HCT116 (cell line): ENCODE results near the gene BRD3OS. TPM values are rescaled to one million over a fixed set of nuclear protein-coding genes. Genes with fewer than 3 reads are reported as not detected.

ENCODE experiments used
- ATAC-seq: fragments of 200-7000 bp; cut with Tn5 transposase; 2 replicates; pipeline ENCODE4 v1.9.1; 2020; ENCODE audit warnings: mild to moderate bottlenecking, moderate library complexity
- BruUV-seq: library from RNA; stranded (reverse); fragments of 400-500 nt; replicated peaks from 2 replicates; lab custom pipeline; 2021; lab: Mats Ljungman, UMichigan
- CTCF ChIA-PET: fragments of 300-600 bp; sonication (Branson Sonifier 250); formaldehyde crosslinking; loops from one replicate; lab custom pipeline; 2021; ENCODE audit warnings: antibody characterized with exemption; lab: Charles Lee
- POLR2A ChIA-PET: fragments of 300-600, 350-600 bp; sonication (Branson Sonifier 250); formaldehyde crosslinking; loops from one replicate; lab custom pipeline; 2021; ENCODE audit warnings: antibody characterized with exemption; lab: Charles Lee
- RAD21 ChIA-PET, 2 experiments: fragments of 300-600 bp; sonication (Branson Sonifier 250); formaldehyde crosslinking; loops; one replicate each; lab custom pipeline; 2023; ENCODE audit warnings: low total read pairs in 2 of 2; ENCODE audit not compliant: uncharacterized antibody in 2 of 2, unreplicated experiment in 2 of 2, low non-redundant PET in 1 of 2; lab: Charles Lee
- DNase-seq: peaks from one replicate; pipeline ENCODE4 v3.0.0-alpha.2; 2010; ENCODE audit warnings: low read depth, low spot score
- H2AFZ ChIP-seq: fragments of 200-600 bp; shearing (Covaris generic), sonication (generic); 2 replicates; pipeline ENCODE4 v1.6.1; 2017; ENCODE audit warnings: low read depth, mixed run types, mixed read lengths, antibody characterized with exemption, low read length; ENCODE audit not compliant: poor library complexity, severe bottlenecking
- H3K27ac ChIP-seq: 2 replicates; pipeline ENCODE4 v1.5.1; 2012; ENCODE audit warnings: low read depth, low read length
- H3K27me3 ChIP-seq: fragments of 200-600 bp; sonication (generic); 2 replicates; pipeline ENCODE4 v1.6.1; 2016; ENCODE audit warnings: mixed run types, low read length, mixed read lengths; ENCODE audit not compliant: insufficient read depth
- H3K36me3 ChIP-seq, 2 experiments: fragments of 200-500 bp in 1 of 2; fragments of 200-600 bp in 1 of 2; sonication (Bioruptor generic) in 1 of 2; sonication (generic) in 1 of 2; 2 replicates each; pipeline versions ENCODE4 v1.5.1 to v1.6.1; 2014 to 2016; ENCODE audit warnings: low read length in 2 of 2, inconsistent platforms in 1 of 2, mixed read lengths in 1 of 2, mixed run types in 1 of 2; ENCODE audit not compliant: insufficient read depth in 2 of 2, control insufficient read depth in 1 of 2
- H3K4me1 ChIP-seq, 2 experiments: fragments of 200-600 bp in 1 of 2; sonication (generic) in 1 of 2; 2 replicates each; pipeline versions ENCODE4 v1.5.1 to v1.6.1; 2012 to 2017; ENCODE audit warnings: low read length in 2 of 2, inconsistent platforms in 1 of 2, mild to moderate bottlenecking in 1 of 2, mixed read lengths in 1 of 2, mixed run types in 1 of 2, moderate library complexity in 1 of 2; ENCODE audit not compliant: insufficient read depth in 2 of 2, control insufficient read depth in 1 of 2
- H3K4me2 ChIP-seq: fragments of 200-600 bp; sonication (generic); 2 replicates; pipeline ENCODE4 v1.6.1; 2017; ENCODE audit warnings: mixed run types, low read length, mixed read lengths
- H3K4me3 ChIP-seq, 2 experiments: fragments of 200-600 bp in 1 of 2; sonication (generic) in 1 of 2; replicated peaks in 1 of 2; 2 replicates each; pipeline ENCODE4 v1.5.1; 2011 to 2016; ENCODE audit warnings: low read length in 2 of 2, control low read depth in 1 of 2, low read depth in 1 of 2, mild to moderate bottlenecking in 1 of 2, mixed read lengths in 1 of 2, mixed run types in 1 of 2
- H3K79me2 ChIP-seq: fragments of 200-600 bp; sonication (generic); 2 replicates; pipeline ENCODE4 v1.6.1; 2017; ENCODE audit warnings: mild to moderate bottlenecking, mixed run types, low read length, moderate library complexity, mixed read lengths; ENCODE audit not compliant: insufficient read depth
- H3K9ac ChIP-seq: fragments of 200-600 bp; sonication (generic); 2 replicates; pipeline ENCODE4 v1.6.1; 2016; ENCODE audit warnings: low read length, mixed read lengths
- H3K9me2 ChIP-seq: fragments of 200-600 bp; sonication (generic), shearing (Covaris generic); 2 replicates; pipeline ENCODE4 v1.6.1; 2017; ENCODE audit warnings: mixed run types, mild to moderate bottlenecking, moderate library complexity; ENCODE audit not compliant: insufficient read depth
- H3K9me3 ChIP-seq, 2 experiments: fragments of 200-500 bp in 1 of 2; fragments of 200-600 bp in 1 of 2; sonication (Bioruptor generic) in 1 of 2; sonication (generic) in 1 of 2; 2 replicates each; pipeline ENCODE4 v1.6.1; 2014 to 2017; ENCODE audit warnings: low read length in 2 of 2, mixed read lengths in 2 of 2, inconsistent platforms in 1 of 2, low read depth in 1 of 2, mild to moderate bottlenecking in 1 of 2, mixed run types in 1 of 2, moderate library complexity in 1 of 2; ENCODE audit not compliant: control insufficient read depth in 1 of 2, insufficient read depth in 1 of 2
- H4K20me1 ChIP-seq: fragments of 200-600 bp; sonication (generic), shearing (Covaris generic); 2 replicates; pipeline ENCODE4 v1.6.1; 2017; ENCODE audit warnings: mixed run types, mild to moderate bottlenecking, moderate library complexity; ENCODE audit not compliant: insufficient read depth
- EGR1 ChIP-seq: IDR thresholded peaks from 2 replicates; pipeline ENCODE4 v1.6.1; 2012; ENCODE audit warnings: low read depth
- ELF1 ChIP-seq: IDR thresholded peaks from 2 replicates; pipeline ENCODE4 v1.6.1; 2012; ENCODE audit warnings: low read depth, borderline replicate concordance
- EZH2phosphoT487 ChIP-seq: fragments of 200-600 bp; IDR thresholded peaks from 2 replicates; pipeline ENCODE4 v1.6.1; 2018; ENCODE audit warnings: antibody characterized with exemption, borderline replicate concordance
- FOSL1 ChIP-seq: IDR thresholded peaks from 2 replicates; pipeline ENCODE4 v1.6.1; 2012; ENCODE audit warnings: low read depth
- JUND ChIP-seq: IDR thresholded peaks from 2 replicates; pipeline ENCODE4 v1.6.1; 2012
- POLR2A ChIP-seq: IDR thresholded peaks from 2 replicates; pipeline ENCODE4 v1.7.0; 2011; ENCODE audit warnings: borderline replicate concordance; ENCODE audit not compliant: insufficient read depth, insufficient read length; ENCODE audit errors: extremely low read depth
- POLR2AphosphoS5 ChIP-seq: IDR thresholded peaks from 2 replicates; pipeline ENCODE4 v1.6.1; 2011; ENCODE audit warnings: mild to moderate bottlenecking, low read depth, low read length, moderate library complexity
- RAD21 ChIP-seq: IDR thresholded peaks from 2 replicates; pipeline ENCODE4 v1.6.1; 2012; ENCODE audit warnings: low read depth, mild to moderate bottlenecking
- SIN3A ChIP-seq: IDR thresholded peaks from 2 replicates; pipeline ENCODE4 v1.6.1; 2012; ENCODE audit warnings: low read depth
- SP1 ChIP-seq: IDR thresholded peaks from 2 replicates; pipeline ENCODE4 v1.6.1; 2012; ENCODE audit warnings: low read depth
- SRF ChIP-seq: IDR thresholded peaks from 2 replicates; pipeline ENCODE4 v1.6.1; 2012; ENCODE audit warnings: low read depth
- TCF7L2 ChIP-seq: IDR thresholded peaks from 2 replicates; pipeline ENCODE4 v1.7.0; 2011; ENCODE audit warnings: borderline replicate concordance, inconsistent platforms; ENCODE audit not compliant: insufficient read depth, insufficient read length; ENCODE audit errors: extremely low read depth
- YY1 ChIP-seq: IDR thresholded peaks from 2 replicates; pipeline ENCODE4 v1.6.1; 2011; ENCODE audit warnings: low read length, low read depth, moderate library complexity, mild to moderate bottlenecking; ENCODE audit not compliant: insufficient replicate concordance; ENCODE audit errors: extremely low read depth
- ZFX ChIP-seq: fragments of 450-650 bp; IDR thresholded peaks from 2 replicates; pipeline ENCODE4 v1.6.1; 2017
- ZNF274 ChIP-seq: fragments of 200-500 bp; sonication (Bioruptor generic); IDR thresholded peaks from 2 replicates; pipeline ENCODE4 v1.6.1; 2014; ENCODE audit warnings: mild to moderate bottlenecking, low read depth, low read length, inconsistent platforms
- intact Hi-C: fragments of 100-400 bp; cut with micrococcal nuclease; formaldehyde crosslinking; loops from 2 replicates; pipeline ENCODE4 v1.10.0; 2022
- total RNA-seq: library from RNA; stranded (reverse); gene quantifications from one replicate; pipeline ENCODE4 v1.2.1, GENCODE V29; 2021; ENCODE audit not compliant: unreplicated experiment
- TF ChIP-seq, protein P1 (sequence below): IDR thresholded peaks from 2 replicates; pipeline ENCODE4 v1.6.1; 2012; ENCODE audit warnings: low read depth
- TF ChIP-seq, protein P2 (sequence below), 3 experiments: fragments of 200-600 bp in 1 of 3; sonication (generic) in 1 of 3; IDR thresholded peaks in 2 of 3; conservative IDR thresholded peaks in 1 of 3; 2 replicates each; pipeline ENCODE4 v1.5.1; 2012 to 2017; ENCODE audit warnings: low read depth in 2 of 3, low read length in 2 of 3, antibody characterized with exemption in 1 of 3, borderline replicate concordance in 1 of 3, control low read depth in 1 of 3, mild to moderate bottlenecking in 1 of 3, mixed read lengths in 1 of 3, mixed run types in 1 of 3, moderate library complexity in 1 of 3; ENCODE audit not compliant: insufficient read depth in 1 of 3
- TF ChIP-seq, protein P3 (sequence below): IDR thresholded peaks from 2 replicates; pipeline ENCODE4 v1.6.1; 2012
- TF ChIP-seq, protein P4 (sequence below): IDR thresholded peaks from 2 replicates; pipeline ENCODE4 v1.6.1; 2011; ENCODE audit warnings: mild to moderate bottlenecking, low read length, moderate library complexity; ENCODE audit not compliant: insufficient replicate concordance; ENCODE audit errors: extremely low read depth
- TF ChIP-seq, protein P5 (sequence below): IDR thresholded peaks from 2 replicates; pipeline ENCODE4 v1.6.1; 2012

BRD3OS gene
- total RNA-seq, 1 experiment from 2014 or later = 17.0 TPM

DNA sequence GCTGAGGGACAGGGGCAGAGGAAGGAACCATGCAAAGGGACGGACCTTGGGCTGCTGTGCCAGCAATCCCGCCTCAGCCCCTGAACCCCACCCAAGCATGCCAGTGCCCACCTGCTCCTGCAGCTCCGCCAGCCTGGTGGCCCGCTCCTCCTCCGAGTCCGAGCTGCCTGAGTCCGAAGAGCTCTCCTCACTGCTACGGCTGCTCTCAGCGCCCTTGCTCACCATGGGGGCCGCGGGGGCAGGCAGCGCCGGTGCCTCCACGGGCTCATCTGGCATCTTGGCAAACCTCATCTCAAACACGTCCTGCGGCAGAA lies 16.3 kb downstream of the BRD3OS start:
- ChIA-PET POLR2A (no interaction called here), CTCF (no interaction called here), RAD21 (no interaction called here)
- no peaks in the 10 kb centered on the region for H3K27me3 ChIP-seq
- H2AFZ ChIP-seq = no peak overlapping the region
- peaks cover 0 to 9% of the 10 kb centered on the region in 2 experiments; a peak in 1 of 4 replicates for H3K36me3 ChIP-seq
- no peak overlapping the region for H3K27ac ChIP-seq
- H3K4me3 ChIP-seq = no peak overlapping the region
- no peak overlapping the region for H3K9ac ChIP-seq
- H3K9me2 ChIP-seq = no peaks in the 10 kb centered on the region
- no peaks in the 10 kb centered on the region for H3K79me2 ChIP-seq
- ATAC-seq = no peak
- no TSS peak for BruUV-seq
- H3K9me3 ChIP-seq = no peaks in the 10 kb centered on the region
- H4K20me1 ChIP-seq = no peaks in the 10 kb centered on the region
- TF ChIP-seq POLR2AphosphoS5 (no peak), EZH2phosphoT487 (no peak), EGR1 (no peak), TCF7L2 (no peak), RAD21 (no peak), SIN3A (no peak), JUND (no peak), FOSL1 (no peak), ZFX (no peak), POLR2A (no peak), SRF (no peak), ELF1 (no peak), ZNF274 (no peak), SP1 (no peak), YY1 (no peak)
- TF ChIP-seq, protein P1, sequence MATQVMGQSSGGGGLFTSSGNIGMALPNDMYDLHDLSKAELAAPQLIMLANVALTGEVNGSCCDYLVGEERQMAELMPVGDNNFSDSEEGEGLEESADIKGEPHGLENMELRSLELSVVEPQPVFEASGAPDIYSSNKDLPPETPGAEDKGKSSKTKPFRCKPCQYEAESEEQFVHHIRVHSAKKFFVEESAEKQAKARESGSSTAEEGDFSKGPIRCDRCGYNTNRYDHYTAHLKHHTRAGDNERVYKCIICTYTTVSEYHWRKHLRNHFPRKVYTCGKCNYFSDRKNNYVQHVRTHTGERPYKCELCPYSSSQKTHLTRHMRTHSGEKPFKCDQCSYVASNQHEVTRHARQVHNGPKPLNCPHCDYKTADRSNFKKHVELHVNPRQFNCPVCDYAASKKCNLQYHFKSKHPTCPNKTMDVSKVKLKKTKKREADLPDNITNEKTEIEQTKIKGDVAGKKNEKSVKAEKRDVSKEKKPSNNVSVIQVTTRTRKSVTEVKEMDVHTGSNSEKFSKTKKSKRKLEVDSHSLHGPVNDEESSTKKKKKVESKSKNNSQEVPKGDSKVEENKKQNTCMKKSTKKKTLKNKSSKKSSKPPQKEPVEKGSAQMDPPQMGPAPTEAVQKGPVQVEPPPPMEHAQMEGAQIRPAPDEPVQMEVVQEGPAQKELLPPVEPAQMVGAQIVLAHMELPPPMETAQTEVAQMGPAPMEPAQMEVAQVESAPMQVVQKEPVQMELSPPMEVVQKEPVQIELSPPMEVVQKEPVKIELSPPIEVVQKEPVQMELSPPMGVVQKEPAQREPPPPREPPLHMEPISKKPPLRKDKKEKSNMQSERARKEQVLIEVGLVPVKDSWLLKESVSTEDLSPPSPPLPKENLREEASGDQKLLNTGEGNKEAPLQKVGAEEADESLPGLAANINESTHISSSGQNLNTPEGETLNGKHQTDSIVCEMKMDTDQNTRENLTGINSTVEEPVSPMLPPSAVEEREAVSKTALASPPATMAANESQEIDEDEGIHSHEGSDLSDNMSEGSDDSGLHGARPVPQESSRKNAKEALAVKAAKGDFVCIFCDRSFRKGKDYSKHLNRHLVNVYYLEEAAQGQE = no peak
- TF ChIP-seq, protein P2, sequence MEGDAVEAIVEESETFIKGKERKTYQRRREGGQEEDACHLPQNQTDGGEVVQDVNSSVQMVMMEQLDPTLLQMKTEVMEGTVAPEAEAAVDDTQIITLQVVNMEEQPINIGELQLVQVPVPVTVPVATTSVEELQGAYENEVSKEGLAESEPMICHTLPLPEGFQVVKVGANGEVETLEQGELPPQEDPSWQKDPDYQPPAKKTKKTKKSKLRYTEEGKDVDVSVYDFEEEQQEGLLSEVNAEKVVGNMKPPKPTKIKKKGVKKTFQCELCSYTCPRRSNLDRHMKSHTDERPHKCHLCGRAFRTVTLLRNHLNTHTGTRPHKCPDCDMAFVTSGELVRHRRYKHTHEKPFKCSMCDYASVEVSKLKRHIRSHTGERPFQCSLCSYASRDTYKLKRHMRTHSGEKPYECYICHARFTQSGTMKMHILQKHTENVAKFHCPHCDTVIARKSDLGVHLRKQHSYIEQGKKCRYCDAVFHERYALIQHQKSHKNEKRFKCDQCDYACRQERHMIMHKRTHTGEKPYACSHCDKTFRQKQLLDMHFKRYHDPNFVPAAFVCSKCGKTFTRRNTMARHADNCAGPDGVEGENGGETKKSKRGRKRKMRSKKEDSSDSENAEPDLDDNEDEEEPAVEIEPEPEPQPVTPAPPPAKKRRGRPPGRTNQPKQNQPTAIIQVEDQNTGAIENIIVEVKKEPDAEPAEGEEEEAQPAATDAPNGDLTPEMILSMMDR (IDR thresholded peaks at IDR 0.05 in 2 of 3, conservative IDR thresholded peaks at IDR 0.05 in 1 of 3; ENCODE audit: borderline replicate concordance in 1 of 3, insufficient read depth in 1 of 3, low read depth in 2 of 3, low read length in 2 of 3) = no peak
- TF ChIP-seq, protein P3, sequence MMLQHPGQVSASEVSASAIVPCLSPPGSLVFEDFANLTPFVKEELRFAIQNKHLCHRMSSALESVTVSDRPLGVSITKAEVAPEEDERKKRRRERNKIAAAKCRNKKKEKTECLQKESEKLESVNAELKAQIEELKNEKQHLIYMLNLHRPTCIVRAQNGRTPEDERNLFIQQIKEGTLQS = no peak
- TF ChIP-seq, protein P4, sequence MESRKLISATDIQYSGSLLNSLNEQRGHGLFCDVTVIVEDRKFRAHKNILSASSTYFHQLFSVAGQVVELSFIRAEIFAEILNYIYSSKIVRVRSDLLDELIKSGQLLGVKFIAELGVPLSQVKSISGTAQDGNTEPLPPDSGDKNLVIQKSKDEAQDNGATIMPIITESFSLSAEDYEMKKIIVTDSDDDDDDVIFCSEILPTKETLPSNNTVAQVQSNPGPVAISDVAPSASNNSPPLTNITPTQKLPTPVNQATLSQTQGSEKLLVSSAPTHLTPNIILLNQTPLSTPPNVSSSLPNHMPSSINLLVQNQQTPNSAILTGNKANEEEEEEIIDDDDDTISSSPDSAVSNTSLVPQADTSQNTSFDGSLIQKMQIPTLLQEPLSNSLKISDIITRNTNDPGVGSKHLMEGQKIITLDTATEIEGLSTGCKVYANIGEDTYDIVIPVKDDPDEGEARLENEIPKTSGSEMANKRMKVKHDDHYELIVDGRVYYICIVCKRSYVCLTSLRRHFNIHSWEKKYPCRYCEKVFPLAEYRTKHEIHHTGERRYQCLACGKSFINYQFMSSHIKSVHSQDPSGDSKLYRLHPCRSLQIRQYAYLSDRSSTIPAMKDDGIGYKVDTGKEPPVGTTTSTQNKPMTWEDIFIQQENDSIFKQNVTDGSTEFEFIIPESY = no peak
- TF ChIP-seq, protein P5, sequence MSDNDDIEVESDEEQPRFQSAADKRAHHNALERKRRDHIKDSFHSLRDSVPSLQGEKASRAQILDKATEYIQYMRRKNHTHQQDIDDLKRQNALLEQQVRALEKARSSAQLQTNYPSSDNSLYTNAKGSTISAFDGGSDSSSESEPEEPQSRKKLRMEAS = no peak
- no peaks in the 10 kb centered on the region for H3K4me1 ChIP-seq
- intact Hi-C loops = no loop called here
- no peak overlapping the region for H3K4me2 ChIP-seq
- no peak for DNase-seq
